ENCODE results near the gene SPTBN1. TPM values are rescaled to one million over a fixed set of nuclear protein-coding genes. Genes with fewer than 3 reads are reported as not detected.

The SPTBN1 gene
- total RNA-seq, 3 donors from 2014 or later (not counting 1 experiment from before 2014, with no cell fraction given): 65.7 to 142 (median 68.3) TPM

- peaks cover 26% of the 10 kb centered on the region for H3K36me3 Mint-ChIP-seq
- Histone ChIP-seq H3K27me3 (ENCODE audit: control insufficient read depth, insufficient read depth, low read length) (no peaks in the 10 kb centered on the region), H3K27ac (ENCODE audit: low read length) (no peak overlapping the region), H3K9me3 (ENCODE audit: control insufficient read depth, insufficient read depth, low read length) (no peaks in the 10 kb centered on the region), H3K4me1 (ENCODE audit: control insufficient read depth, insufficient read depth, low read length) (no peaks in the 10 kb centered on the region), H3K36me3 (ENCODE audit: control insufficient read depth, insufficient read depth, low read length) (peaks cover 82% of the 10 kb centered on the region), H3K4me3 (ENCODE audit: low read length) (no peak overlapping the region)
- no peaks in the 10 kb centered on the region for H3K9me3 Mint-ChIP-seq
- ATAC-seq: peak in 2 of 3 donors; percentile 18 to 21
- TF ChIP-seq CTCF (IDR thresholded peaks at IDR 0.05): no peak
- WGBS (ENCODE audit: insufficient coverage): 77% methylated on average over 14 of the region's 16 CpGs
- peak overlapping the region; percentile 26 to 59 for H3K27ac Mint-ChIP-seq
- intact Hi-C loops (cut with micrococcal nuclease): no loop called here
- peaks cover 0 to 3% of the 10 kb centered on the region in 2 donors for H3K4me1 Mint-ChIP-seq
- H3K27me3 Mint-ChIP-seq (ENCODE audit: low read depth in 2 of 2): no peaks in the 10 kb centered on the region
- H3K4me3 Mint-ChIP-seq: no peak overlapping the region
- peak in 1 of 2 donors; percentile 54 for DNase-seq
Measured at GRCh38 chr2:54634564-54635511, 178.7 kb downstream of the SPTBN1 start.

- Histone ChIP-seq H3K27ac (ENCODE audit: low read length) (no peak overlapping the region), H3K9me3 (ENCODE audit: control insufficient read depth, insufficient read depth, low read length) (no peaks in the 10 kb centered on the region), H3K4me3 (ENCODE audit: low read length) (no peak overlapping the region), H3K4me1 (ENCODE audit: control insufficient read depth, insufficient read depth, low read length) (no peaks in the 10 kb centered on the region), H3K36me3 (ENCODE audit: control insufficient read depth, insufficient read depth, low read length) (peaks cover 76% of the 10 kb centered on the region), H3K27me3 (ENCODE audit: control insufficient read depth, insufficient read depth, low read length) (no peaks in the 10 kb centered on the region)
- no peak overlapping the region for H3K4me3 Mint-ChIP-seq
- no peak for TF ChIP-seq CTCF (IDR thresholded peaks at IDR 0.05)
- ATAC-seq: no peak
- DNase-seq: no peak
- H3K27me3 Mint-ChIP-seq (ENCODE audit: low read depth in 2 of 2): no peaks in the 10 kb centered on the region
- WGBS (ENCODE audit: insufficient coverage): 87% methylated on average over 2 of the region's 3 CpGs
- H3K27ac Mint-ChIP-seq: no peak overlapping the region
- H3K4me1 Mint-ChIP-seq: peaks cover 0 to 7% of the 10 kb centered on the region in 2 donors
- intact Hi-C loops (cut with micrococcal nuclease): no loop called here
- peaks cover 19% of the 10 kb centered on the region for H3K36me3 Mint-ChIP-seq
- H3K9me3 Mint-ChIP-seq: no peaks in the 10 kb centered on the region
Measured at GRCh38 chr2:54635554-54636152, 179.5 kb downstream of the SPTBN1 start.

- H3K27ac Mint-ChIP-seq: no peak overlapping the region
- peaks cover 17% of the 10 kb centered on the region for H3K36me3 Mint-ChIP-seq
Measured at GRCh38 chr2:54636415-54637139, 180.4 kb downstream of the SPTBN1 start.

More at GRCh38 chr2:54636415-54637139, 180.4 kb downstream of the SPTBN1 start:
- H3K4me3 Mint-ChIP-seq: no peak overlapping the region
- no peak overlapping the region for H3K27ac ChIP-seq (ENCODE audit: low read length)
- no peak for DNase-seq
- WGBS (ENCODE audit: insufficient coverage): 99% methylated on average over 6 of the region's 9 CpGs
- H3K27me3 ChIP-seq (ENCODE audit: control insufficient read depth, insufficient read depth, low read length): no peaks in the 10 kb centered on the region
- no peaks in the 10 kb centered on the region for H3K9me3 Mint-ChIP-seq
- H3K9me3 ChIP-seq (ENCODE audit: control insufficient read depth, insufficient read depth, low read length): no peaks in the 10 kb centered on the region
- peaks cover 72% of the 10 kb centered on the region for H3K36me3 ChIP-seq (ENCODE audit: control insufficient read depth, insufficient read depth, low read length)
- ATAC-seq: no peak
- no peak for TF ChIP-seq CTCF (IDR thresholded peaks at IDR 0.05)
- intact Hi-C loops (cut with micrococcal nuclease): no loop called here
- H3K4me1 Mint-ChIP-seq: peaks cover 0 to 13% of the 10 kb centered on the region in 2 donors
- H3K4me3 ChIP-seq (ENCODE audit: low read length): no peak overlapping the region
- no peaks in the 10 kb centered on the region for H3K27me3 Mint-ChIP-seq (ENCODE audit: low read depth in 2 of 2)
- no peaks in the 10 kb centered on the region for H3K4me1 ChIP-seq (ENCODE audit: control insufficient read depth, insufficient read depth, low read length)

Data from natural killer cell (primary cell).